Measurements from ENCODE around the gene ESYT1.

- TF ChIP-seq CTCF (IDR thresholded peaks at IDR 0.05 in 2 of 3, conservative IDR thresholded peaks at IDR 0.05 in 1 of 3; ENCODE audit: control insufficient read depth in 2 of 3, extremely low read depth in 1 of 3, insufficient read depth in 1 of 3, low read depth in 3 of 3, low read length in 3 of 3) (no peak), CBFB (IDR thresholded peaks at IDR 0.05; ENCODE audit: low read depth) (no peak), POLR2A (IDR thresholded peaks at IDR 0.05; ENCODE audit: low read depth, low read length) (peak; percentile 31; the same call in 1 of the 2 replicates), CBX5 (IDR thresholded peaks at IDR 0.05; ENCODE audit: low read depth) (no peak), JUND (IDR thresholded peaks at IDR 0.05; ENCODE audit: low read depth, low read length) (no peak), ZBED1 (IDR thresholded peaks at IDR 0.05; ENCODE audit: borderline replicate concordance) (peak; percentile 26; the same call in 1 of the 2 replicates), TCF3 (IDR thresholded peaks at IDR 0.05; ENCODE audit: borderline replicate concordance, insufficient read depth, low read depth, low read length) (no peak), EZH2 (IDR thresholded peaks at IDR 0.05; ENCODE audit: borderline replicate concordance, control insufficient read depth, low read depth, low read length) (no peak), EP300 (IDR thresholded peaks at IDR 0.05; ENCODE audit: borderline replicate concordance in 1 of 2, control insufficient read depth in 1 of 2, low read depth in 2 of 2, low read length in 2 of 2) (no peak), POLR2AphosphoS5 (IDR thresholded peaks at IDR 0.05; ENCODE audit: low read length) (no peak), HCFC1 (IDR thresholded peaks at IDR 0.05; ENCODE audit: low read length) (no peak; the same call in 1 of the 2 replicates), HDAC2 (IDR thresholded peaks at IDR 0.05) (no peak), YBX1 (IDR thresholded peaks at IDR 0.05) (no peak)
These were observed 30.9 kb downstream of the ESYT1 start for GRCh38 chr12:56158926-56159461.
